Measurements from ENCODE around the gene BCL2L11.

The BCL2L11 gene

DNA sequence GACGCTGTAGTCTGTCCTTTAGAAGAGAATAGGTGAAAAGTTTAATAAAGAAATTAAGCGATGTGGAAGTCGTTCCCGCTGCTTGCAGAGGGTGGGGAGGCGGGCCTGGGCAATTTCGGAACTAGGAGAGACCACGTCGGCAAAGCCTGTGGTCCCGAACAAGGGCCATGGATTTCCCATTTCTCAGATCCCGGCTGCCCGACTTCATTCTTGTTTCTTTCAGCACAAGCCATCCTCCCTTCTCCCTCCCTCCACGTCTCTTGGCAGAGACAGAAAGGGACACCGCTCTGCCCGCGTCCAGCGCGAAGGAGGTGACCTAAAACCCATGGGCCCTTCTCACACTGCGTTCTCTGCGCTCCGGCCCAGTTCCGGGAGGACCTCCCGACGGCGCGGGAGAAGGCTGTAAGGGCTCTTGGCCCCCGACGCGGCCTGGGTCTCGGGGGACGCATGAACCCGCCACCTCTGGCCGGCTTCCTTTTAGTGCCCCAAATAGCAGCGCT is 2.2 kb upstream of the BCL2L11 start:
- DNase-seq (ENCODE audit: low spot score) = no peak
- TF ChIP-seq, protein P1, sequence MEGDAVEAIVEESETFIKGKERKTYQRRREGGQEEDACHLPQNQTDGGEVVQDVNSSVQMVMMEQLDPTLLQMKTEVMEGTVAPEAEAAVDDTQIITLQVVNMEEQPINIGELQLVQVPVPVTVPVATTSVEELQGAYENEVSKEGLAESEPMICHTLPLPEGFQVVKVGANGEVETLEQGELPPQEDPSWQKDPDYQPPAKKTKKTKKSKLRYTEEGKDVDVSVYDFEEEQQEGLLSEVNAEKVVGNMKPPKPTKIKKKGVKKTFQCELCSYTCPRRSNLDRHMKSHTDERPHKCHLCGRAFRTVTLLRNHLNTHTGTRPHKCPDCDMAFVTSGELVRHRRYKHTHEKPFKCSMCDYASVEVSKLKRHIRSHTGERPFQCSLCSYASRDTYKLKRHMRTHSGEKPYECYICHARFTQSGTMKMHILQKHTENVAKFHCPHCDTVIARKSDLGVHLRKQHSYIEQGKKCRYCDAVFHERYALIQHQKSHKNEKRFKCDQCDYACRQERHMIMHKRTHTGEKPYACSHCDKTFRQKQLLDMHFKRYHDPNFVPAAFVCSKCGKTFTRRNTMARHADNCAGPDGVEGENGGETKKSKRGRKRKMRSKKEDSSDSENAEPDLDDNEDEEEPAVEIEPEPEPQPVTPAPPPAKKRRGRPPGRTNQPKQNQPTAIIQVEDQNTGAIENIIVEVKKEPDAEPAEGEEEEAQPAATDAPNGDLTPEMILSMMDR (IDR thresholded peaks at IDR 0.05; ENCODE audit: extremely low read depth, missing control alignments) = no peak

DNA sequence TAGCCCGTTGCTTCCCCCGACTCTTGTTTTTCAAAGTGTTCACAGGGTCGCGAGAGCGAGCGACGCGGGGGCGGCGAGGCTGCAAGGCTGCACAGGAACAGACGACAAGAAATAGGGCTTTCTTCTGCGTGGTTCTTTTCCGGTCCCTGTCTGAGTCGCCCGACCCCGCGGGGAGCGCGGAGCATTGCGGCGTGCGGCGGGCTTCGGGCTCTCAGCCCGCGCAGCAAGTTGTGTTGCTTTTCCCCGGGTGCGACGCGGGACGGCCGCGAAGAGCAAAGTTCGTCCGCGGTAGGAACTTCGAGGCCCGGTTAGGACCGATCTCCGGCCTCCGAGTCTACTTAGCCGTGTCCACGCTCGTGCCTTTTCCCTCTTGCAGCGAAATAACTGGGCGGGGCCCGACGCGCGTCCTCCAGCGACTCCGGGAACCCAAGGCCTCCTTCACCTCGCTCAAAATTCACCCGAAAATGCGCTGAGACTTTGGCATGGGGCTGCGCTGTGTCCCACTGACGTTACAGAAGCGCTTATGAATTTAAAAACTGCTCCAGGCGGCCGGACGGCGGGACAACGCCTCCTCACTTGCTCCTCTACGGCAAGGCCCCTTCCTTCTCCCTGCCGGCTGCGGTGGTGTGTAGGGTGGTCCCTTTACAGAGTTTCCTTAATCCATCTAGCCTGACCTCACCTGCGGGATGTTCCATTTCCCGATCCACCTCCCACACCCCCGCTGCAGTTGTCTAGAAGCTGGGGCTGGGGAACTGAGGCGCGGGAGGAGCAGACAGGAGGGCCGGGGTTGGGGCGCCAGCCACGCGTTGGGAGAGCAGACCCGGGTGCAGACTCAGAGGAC is 1.5 kb upstream of the BCL2L11 start:
- DNase-seq (ENCODE audit: low spot score) = peak; percentile 30
- TF ChIP-seq, protein P1 (IDR thresholded peaks at IDR 0.05; ENCODE audit: extremely low read depth, missing control alignments) = no peak

DNA sequence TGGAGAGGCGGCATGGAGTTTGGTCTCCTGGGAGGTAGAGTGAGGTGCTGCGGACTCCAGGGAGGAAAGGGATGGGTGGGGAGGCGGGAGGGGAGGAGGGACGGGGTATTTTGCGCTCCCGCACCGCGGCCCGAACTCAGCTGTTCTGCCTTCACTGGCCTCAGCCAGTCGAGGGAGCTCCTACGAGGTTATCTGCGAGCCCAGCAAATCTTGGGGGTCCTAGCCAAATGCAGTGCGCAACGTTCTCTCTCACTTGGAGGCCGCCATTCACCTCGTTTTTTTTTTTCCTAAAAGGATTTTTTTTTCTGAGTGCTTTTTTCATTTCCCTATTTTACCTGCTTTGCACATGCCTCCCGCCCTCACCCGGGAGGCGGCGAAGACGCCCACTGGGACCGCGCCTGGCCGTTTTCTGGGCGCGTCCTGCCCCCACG is 877 bp upstream of the BCL2L11 start:
- peak; percentile 56 for DNase-seq (ENCODE audit: low spot score)
- TF ChIP-seq, protein P1 (IDR thresholded peaks at IDR 0.05; ENCODE audit: extremely low read depth, missing control alignments) = no peak

DNA sequence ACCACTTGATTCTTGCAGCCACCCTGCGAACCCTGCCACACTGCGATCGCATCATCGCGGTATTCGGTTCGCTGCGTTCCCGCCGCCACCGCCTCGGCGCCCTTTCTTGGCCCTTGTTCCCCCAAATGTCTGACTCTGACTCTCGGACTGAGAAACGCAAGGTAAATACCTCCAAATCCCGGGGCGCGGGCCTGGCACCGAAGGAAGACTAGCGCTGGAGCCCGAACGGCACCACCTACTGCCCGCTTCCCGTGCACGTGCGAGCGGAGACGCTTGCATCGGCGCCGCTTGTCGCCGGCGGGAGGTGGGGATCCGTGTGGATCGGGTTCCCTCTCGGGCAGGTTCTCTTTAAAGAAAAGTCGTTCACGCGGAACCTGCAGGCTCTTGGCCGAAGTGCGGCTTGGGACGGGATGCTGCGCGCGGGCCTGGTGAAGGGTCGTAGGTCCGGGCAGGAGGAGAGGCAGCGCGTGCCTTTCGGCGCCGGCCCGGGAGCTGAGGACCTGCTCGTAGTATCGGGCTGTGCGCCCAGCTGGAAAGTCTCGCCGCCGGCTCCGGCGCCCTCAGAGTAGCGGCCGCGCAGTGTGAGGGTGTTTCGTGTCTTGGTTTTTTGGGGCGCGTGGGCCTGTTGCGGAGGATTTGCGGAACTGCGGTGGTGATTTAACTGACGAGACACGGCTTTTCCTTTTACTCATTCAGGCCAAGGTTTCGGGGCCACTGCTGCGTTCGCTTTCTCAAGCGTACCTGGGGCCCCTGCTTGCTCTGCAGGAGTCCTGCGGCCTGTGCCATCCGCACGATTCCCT is 514 bp downstream of the BCL2L11 start:
- TF ChIP-seq, protein P1 (IDR thresholded peaks at IDR 0.05; ENCODE audit: extremely low read depth, missing control alignments) = no peak
- DNase-seq (ENCODE audit: low spot score) = peak; percentile 58

DNA sequence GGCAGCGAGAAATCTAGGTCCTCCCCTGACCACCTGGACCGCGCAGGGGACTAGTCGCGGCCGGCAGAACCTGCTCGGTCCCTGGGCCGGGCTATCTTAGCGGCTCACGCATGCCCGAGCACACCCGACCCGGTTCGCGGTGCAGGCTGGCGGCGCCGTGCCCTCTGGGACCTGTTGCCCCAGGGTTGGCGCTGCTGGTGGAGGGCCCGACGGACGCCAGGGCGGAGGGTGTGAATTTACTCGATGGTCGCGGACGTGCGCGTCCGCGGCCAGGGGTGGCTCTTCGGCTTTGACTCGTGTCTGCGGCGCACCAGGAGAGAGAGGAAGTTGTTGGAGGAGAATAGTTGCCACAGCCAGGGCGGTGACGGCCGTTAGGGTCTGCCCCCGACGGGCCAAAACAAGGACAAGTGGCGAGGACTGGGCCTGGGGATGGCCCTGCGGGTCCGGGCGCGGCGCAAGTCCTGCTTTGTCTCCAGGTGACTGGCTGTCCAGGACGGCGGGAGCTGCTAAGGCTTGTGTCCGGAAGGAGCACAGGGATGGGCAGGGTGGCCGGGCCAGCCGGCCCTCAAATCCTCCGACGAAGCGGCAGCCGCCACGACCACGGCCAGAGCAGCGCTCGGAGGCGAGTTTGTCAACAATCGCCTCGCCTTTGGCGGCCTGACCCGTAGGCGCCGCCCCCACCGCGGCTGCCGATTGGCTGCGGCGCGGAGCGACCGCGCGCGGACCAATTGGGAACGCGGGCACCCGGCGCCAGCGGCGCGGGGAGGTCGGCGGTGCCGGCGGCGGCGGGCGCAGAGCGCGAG is 1.3 kb downstream of the BCL2L11 start:
- TF ChIP-seq, protein P1 (IDR thresholded peaks at IDR 0.05; ENCODE audit: extremely low read depth, missing control alignments) = no peak
- peak; percentile 89 for DNase-seq (ENCODE audit: low spot score)

DNA sequence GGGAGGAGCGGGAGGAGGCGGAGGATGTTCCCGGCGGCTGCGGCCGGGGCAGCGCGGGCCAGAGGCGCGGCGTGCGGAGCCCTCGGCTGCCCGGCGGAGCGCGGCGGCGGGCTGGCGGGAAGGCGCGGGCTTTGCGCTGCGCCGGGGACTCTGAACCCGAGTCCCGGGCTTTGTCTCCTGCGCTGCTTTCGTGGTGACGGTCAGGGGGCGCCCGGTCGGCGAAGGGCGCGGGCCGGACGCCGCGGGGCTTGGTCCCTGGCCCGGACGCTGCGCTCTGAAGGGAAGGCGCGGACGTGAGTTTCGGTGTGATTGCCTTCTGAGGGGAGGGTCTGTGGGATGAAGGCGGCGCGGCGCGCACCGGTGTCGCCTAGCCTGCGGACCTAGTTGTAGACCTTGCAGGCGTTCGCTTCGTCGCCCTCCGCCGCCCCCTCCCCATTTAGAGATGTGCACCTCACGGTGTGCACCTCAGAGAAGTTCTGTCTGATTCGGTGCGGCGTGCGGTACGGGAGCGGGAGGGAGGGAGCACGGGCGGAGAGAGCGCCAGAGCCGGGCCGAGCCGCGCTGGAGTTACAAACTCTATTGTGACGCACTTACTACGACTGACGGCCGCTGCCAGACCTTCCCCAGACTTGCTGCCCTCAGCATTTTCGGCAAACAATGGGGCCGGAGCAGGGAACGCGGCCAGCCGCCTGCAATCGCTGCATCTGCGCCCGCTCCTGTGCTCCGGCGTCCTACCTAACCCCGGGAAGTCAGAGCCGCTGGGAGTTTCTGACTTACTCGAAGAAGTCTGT is 2.1 kb downstream of the BCL2L11 start:
- DNase-seq (ENCODE audit: low spot score) = peak; percentile 24

More for the DNA sequence above, 2.1 kb downstream of the BCL2L11 start:
- TF ChIP-seq, protein P1 (IDR thresholded peaks at IDR 0.05; ENCODE audit: extremely low read depth, missing control alignments) = no peak
